Fibroblast of peridontal ligament (primary cell): ENCODE measurements around the gene ZBTB16.

ENCODE experiments used
- DNase-seq: peaks from one replicate; pipeline ENCODE4 v3.0.0-alpha.2; 2010; ENCODE audit errors: extremely low read depth

The ZBTB16 gene

DNA sequence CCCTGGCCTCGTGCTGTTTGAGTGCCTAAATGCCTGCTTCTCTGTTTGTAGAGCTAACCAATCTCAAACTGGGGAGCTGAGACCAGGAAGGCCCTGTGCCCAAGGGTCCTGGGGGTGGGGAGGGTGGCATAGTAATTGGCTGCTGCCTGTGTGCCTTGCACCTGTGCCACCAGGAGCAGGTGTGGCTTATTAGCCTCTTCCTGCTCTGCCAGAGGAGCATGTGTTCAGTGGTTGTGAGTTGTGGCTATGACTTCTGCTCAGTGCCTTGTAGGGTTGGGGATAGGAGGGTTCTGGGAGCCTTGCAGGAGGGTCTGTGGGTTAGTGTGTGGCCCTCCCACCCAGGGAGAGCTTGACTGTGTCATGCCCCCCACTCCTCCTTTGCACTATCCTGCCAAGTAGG is 109.2 kb downstream of the ZBTB16 start:
- DNase-seq: no peak

- DNase-seq: no peak
These were observed 109.8 kb downstream of the ZBTB16 start for GRCh38 chr11:114169321-114169749.

DNA sequence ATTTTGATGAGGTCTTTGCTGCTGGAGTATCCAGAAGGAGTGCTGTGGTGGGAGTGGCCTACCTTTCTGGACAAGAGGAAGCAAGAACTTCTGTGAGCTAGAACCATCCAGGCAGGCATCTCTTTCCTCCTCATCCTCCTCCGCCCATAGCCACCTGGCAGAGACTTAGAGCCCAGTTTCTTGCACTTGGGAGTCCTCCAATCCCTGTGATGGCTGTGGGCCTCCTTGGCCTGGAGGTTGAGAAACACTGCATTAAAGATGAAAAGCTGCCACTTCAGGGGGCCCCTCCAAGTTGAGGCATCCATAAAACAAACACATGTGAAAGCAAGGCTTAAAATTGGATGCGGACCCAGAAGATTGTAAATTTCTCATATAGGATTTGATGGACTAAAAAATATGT is 110.3 kb downstream of the ZBTB16 start:
- no peak for DNase-seq

- DNase-seq: no peak
These were observed 110.7 kb downstream of the ZBTB16 start for GRCh38 chr11:114170226-114170625.

GRCh38 chr11:114171257-114172054 is 111.9 kb downstream of the ZBTB16 start:
- no peak for DNase-seq

- no peak for DNase-seq
These were observed 112.7 kb downstream of the ZBTB16 start for GRCh38 chr11:114172055-114172861.

DNA sequence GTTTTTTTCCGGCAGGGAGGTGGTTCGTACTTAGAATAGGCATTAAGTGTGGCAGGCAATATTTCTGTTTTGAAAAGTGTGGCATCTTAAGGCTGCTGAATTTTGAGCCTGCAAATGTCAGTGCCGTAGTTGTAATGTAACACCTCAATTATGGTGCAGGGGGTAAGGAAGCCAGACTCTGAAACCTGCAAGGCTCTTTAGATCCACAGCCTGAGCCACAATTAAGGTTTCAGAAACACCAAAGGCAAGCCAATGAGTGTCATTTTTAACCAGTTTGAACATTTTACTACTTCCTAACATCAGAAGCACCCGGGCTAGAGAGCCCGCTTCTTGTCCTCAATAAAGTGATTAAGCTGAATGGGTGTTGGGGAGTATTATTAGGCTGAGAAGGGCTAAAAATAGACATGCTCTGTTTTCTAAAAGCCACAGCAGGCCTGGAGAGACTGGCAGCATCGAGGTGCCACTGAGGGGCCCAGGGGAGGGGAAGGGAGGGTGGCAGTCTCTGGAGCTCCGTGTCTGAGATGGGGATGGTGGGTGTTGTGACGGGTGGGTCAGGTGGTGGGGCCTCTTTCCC is 113.4 kb downstream of the ZBTB16 start:
- no peak for DNase-seq

GRCh38 chr11:114173843-114174242 is 114.3 kb downstream of the ZBTB16 start:
- DNase-seq: no peak

DNA sequence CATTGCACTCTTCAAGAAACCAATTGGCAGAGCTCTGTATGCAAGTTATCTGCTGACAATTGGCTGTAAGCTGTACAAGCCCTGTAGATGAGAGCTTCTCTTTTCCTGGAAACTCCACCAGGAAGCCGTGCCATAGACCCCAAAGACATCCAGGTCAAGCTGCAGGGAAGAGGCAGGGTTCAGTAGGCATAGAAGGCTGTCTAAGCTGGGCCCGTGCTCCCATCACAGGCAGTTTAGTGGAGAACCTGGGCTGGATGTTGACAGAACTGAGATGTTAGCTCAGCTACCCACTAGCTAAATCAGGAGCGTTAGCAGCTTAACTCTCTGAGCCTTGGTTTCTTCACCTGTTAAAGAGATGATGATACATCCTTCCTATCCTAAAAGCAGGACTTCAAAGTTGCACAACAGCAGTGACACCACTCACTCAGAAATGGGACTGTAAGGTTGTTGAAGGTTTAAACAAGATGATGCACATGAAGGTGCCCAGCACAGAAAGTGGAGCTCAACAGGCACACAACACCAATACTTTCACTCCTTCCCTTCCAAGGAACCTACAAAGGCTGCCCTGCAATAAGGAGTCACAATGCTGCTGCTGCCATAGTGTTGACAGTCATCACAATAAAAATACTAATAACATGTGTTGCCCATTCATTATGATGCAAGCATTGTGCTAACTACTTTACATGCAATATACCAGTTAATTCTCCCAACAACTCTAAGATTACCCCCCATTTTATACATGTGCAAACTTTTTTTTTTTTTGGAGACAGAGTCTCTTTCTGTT is 115.4 kb downstream of the ZBTB16 start:
- no peak for DNase-seq

DNA sequence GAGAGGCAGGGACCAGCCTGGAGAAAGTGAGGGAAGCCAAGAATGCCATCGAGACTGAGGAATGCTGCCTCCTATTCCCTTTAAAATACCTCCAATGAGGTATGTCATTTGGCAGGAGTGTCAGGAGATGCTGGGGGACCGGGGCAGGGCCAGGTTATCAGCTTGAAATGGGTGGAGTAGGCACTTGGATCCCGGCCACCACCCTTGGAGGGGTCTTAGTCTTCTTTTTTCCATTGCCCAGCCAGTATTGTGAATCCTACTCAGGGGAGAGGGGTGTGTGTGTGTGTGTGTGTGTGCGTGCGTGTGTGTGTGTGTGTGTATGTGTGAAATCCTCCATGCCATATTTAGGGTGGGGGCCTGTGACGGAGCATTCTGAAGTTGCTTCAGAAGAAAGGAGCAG is 116.2 kb downstream of the ZBTB16 start:
- DNase-seq: no peak

GRCh38 chr11:114176321-114176720 is 116.8 kb downstream of the ZBTB16 start:
- no peak for DNase-seq

DNA sequence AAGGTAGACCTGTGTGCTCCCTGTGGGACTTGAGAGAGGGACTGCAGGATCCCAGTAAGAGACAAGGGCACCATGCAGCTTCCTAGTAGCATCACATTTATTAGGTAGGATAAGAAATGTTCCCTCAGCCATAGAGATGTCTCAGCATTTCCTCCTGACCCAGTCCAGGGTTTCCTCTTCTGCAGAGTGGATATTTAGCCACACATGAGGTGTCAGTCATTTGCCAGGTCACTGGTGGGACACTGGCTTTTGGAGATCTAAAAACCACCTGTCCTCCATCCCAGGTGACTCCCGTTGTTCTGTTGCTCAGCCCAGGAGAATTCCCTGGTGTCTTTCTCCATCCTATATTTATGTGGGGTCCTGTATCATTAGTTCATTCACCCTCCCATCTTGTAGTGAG is 119.1 kb downstream of the ZBTB16 start:
- DNase-seq: no peak

- no peak for DNase-seq
These were observed 119.9 kb downstream of the ZBTB16 start for GRCh38 chr11:114179234-114179941.

GRCh38 chr11:114180301-114181055 is 121.0 kb downstream of the ZBTB16 start:
- no peak for DNase-seq

- no peak for DNase-seq
These were observed 121.7 kb downstream of the ZBTB16 start for GRCh38 chr11:114181195-114181594.

DNA sequence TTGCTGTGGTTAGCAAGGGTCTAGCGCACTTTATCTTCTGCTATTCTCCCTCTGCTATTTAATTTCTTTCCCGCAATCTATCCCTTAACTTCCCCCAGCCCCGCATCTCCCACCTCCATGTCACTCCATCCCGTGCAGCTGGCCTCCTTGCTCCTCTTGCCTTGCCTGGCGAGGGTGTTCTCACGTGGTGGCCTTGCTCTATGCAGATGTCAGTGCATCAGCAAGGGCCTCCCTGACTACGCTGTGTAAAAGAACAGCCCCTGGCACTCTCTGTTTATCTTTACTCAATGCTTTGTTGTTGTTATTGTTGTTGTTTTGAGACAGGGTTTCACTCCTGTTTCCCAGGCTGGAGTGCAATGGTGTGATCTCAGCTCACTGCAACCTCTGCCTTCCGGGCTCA is 122.2 kb downstream of the ZBTB16 start:
- DNase-seq: no peak

GRCh38 chr11:114182471-114183043 is 123.0 kb downstream of the ZBTB16 start:
- DNase-seq: no peak

- DNase-seq: no peak
These were observed 123.6 kb downstream of the ZBTB16 start for GRCh38 chr11:114183044-114183511.

DNA sequence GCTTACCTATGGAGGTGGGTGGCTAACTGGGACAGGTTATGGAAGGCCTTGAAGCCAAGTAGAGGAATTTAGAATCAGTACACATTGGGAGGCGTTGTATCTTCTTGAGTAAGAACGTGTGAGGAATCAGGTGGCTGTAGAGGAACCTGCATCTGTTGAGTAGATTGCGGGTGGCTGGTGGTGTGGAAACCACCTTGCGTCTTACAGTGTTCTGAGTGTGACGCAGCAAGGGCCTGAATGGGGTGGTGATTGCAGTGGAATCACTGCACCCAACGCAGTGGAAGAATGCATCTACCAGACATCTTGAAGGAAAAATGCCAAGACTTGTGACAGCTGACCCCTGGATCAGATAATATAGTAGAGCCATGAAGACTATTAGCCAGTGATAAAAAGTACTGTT is 125.9 kb downstream of the ZBTB16 start:
- DNase-seq: no peak

- DNase-seq: no peak
These were observed 127.7 kb downstream of the ZBTB16 start for GRCh38 chr11:114187173-114187572.
